ENCODE data around the gene FBXO36. TPM values are rescaled to one million over a fixed set of nuclear protein-coding genes. Genes with fewer than 3 reads are reported as not detected.

Gene FBXO36
- total and polyA plus RNA-seq, 2 experiments from 2014 or later = 5.3 to 6.3 TPM

- Histone ChIP-seq H3K9me3 (ENCODE audit: low read depth) (no peaks in the 10 kb centered on the region), H3K9ac (no peak overlapping the region), H3K9me2 (ENCODE audit: insufficient read depth) (no peaks in the 10 kb centered on the region), H3F3A (ENCODE audit: insufficient read depth) (0 out of 2 replicates have a peak, but pooled peaks cover 4% of the 10 kb centered on the region), H3K36me3 (ENCODE audit: low read depth) (peaks cover 26% of the 10 kb centered on the region), H3K4me2 (ENCODE audit: unreplicated experiment) (no peak overlapping the region), H4K20me1 (ENCODE audit: insufficient read depth) (peaks cover 17% of the 10 kb centered on the region; the same call in 1 of the 2 replicates), H3K27ac (no peak overlapping the region), H2AFZ (no peak overlapping the region), H3K27me3 (replicated peaks; ENCODE audit: insufficient read depth) (no peaks in the 10 kb centered on the region), H3K79me2 (ENCODE audit: insufficient read depth) (peaks cover 100% of the 10 kb centered on the region), H3K4me1 (ENCODE audit: insufficient read depth) (no peaks in the 10 kb centered on the region), H3K4me3 (no peak overlapping the region)
- 81 to 85% methylated on average over 6 of the region's 6 CpGs for WGBS, 2 experiments (ENCODE audit: low coverage in 1 of 2, low lambda C conversion rate in 2 of 2, missing lambda C conversion rate in 2 of 2)
- DNase-seq = no peak
- in situ Hi-C loops (cut with MboI) = no loop called here
- TF ChIP-seq EZH2phosphoT487 (IDR thresholded peaks at IDR 0.05; ENCODE audit: insufficient read depth, low read depth) (no peak), EZH2 (IDR thresholded peaks at IDR 0.05; ENCODE audit: insufficient read depth, poor library complexity, severe bottlenecking) (no peak)
Observed at GRCh38 chr2:229879191-229879950, 42.9 kb upstream of the FBXO36 start.

- H3K4me2 ChIP-seq (ENCODE audit: unreplicated experiment) = no peak overlapping the region
- in situ Hi-C loops (cut with MboI) = no loop called here
- H3K36me3 ChIP-seq (ENCODE audit: low read depth) = peaks cover 28% of the 10 kb centered on the region
- 79 to 80% methylated on average over 5 of the region's 5 CpGs for WGBS, 2 experiments (ENCODE audit: low coverage in 1 of 2, low lambda C conversion rate in 2 of 2, missing lambda C conversion rate in 2 of 2)
- DNase-seq = no peak
- H3K79me2 ChIP-seq (ENCODE audit: insufficient read depth) = peaks cover 100% of the 10 kb centered on the region
- H3K9ac ChIP-seq = no peak overlapping the region
- no peak overlapping the region for H2AFZ ChIP-seq
- H3K9me3 ChIP-seq (ENCODE audit: low read depth) = no peaks in the 10 kb centered on the region
- TF ChIP-seq EZH2phosphoT487 (IDR thresholded peaks at IDR 0.05; ENCODE audit: insufficient read depth, low read depth) (no peak), EZH2 (IDR thresholded peaks at IDR 0.05; ENCODE audit: insufficient read depth, poor library complexity, severe bottlenecking) (no peak)
- H3K27me3 ChIP-seq (replicated peaks; ENCODE audit: insufficient read depth) = no peaks in the 10 kb centered on the region
- no peak overlapping the region for H3K4me3 ChIP-seq
- H4K20me1 ChIP-seq (ENCODE audit: insufficient read depth) = peaks cover 17% of the 10 kb centered on the region; the same call in 1 of the 2 replicates
- no peaks in the 10 kb centered on the region for H3K4me1 ChIP-seq (ENCODE audit: insufficient read depth)
- H3K27ac ChIP-seq = no peak overlapping the region
- H3K9me2 ChIP-seq (ENCODE audit: insufficient read depth) = no peaks in the 10 kb centered on the region
- H3F3A ChIP-seq (ENCODE audit: insufficient read depth) = 0 out of 2 replicates have a peak, but pooled peaks cover 4% of the 10 kb centered on the region
Observed at GRCh38 chr2:229880892-229881586, 41.3 kb upstream of the FBXO36 start.

GRCh38 chr2:229882583-229882982 is 39.7 kb upstream of the FBXO36 start:
- H3K27me3 ChIP-seq (replicated peaks; ENCODE audit: insufficient read depth) = no peaks in the 10 kb centered on the region
- in situ Hi-C loops (cut with MboI) = no loop called here
- no peak overlapping the region for H3K9ac ChIP-seq
- H3K4me2 ChIP-seq (ENCODE audit: unreplicated experiment) = no peak overlapping the region
- H3K4me1 ChIP-seq (ENCODE audit: insufficient read depth) = no peaks in the 10 kb centered on the region
- WGBS, 2 experiments (ENCODE audit: low coverage in 1 of 2, low lambda C conversion rate in 2 of 2, missing lambda C conversion rate in 2 of 2) = 60 to 78% methylated on average over 2 of the region's 2 CpGs
- H4K20me1 ChIP-seq (ENCODE audit: insufficient read depth) = peaks cover 22% of the 10 kb centered on the region; the same call in 1 of the 2 replicates
- DNase-seq = no peak
- no peaks in the 10 kb centered on the region for H3K9me2 ChIP-seq (ENCODE audit: insufficient read depth)
- no peak for TF ChIP-seq EZH2phosphoT487 (IDR thresholded peaks at IDR 0.05; ENCODE audit: insufficient read depth, low read depth)
- TF ChIP-seq EZH2 (IDR thresholded peaks at IDR 0.05; ENCODE audit: insufficient read depth, poor library complexity, severe bottlenecking) = no peak
- no peak overlapping the region for H3K4me3 ChIP-seq
- no peak overlapping the region for H2AFZ ChIP-seq
- no peak overlapping the region for H3K27ac ChIP-seq
- no peaks in the 10 kb centered on the region for H3K9me3 ChIP-seq (ENCODE audit: low read depth)
- peaks cover 100% of the 10 kb centered on the region for H3K79me2 ChIP-seq (ENCODE audit: insufficient read depth)
- peaks cover 33% of the 10 kb centered on the region for H3K36me3 ChIP-seq (ENCODE audit: low read depth)
- H3F3A ChIP-seq (ENCODE audit: insufficient read depth) = 0 out of 2 replicates have a peak, but pooled peaks cover 4% of the 10 kb centered on the region

GRCh38 chr2:229884775-229885699 is 37.3 kb upstream of the FBXO36 start:
- no peaks in the 10 kb centered on the region for H3K27me3 ChIP-seq (replicated peaks; ENCODE audit: insufficient read depth)
- TF ChIP-seq EZH2phosphoT487 (IDR thresholded peaks at IDR 0.05; ENCODE audit: insufficient read depth, low read depth) = no peak
- TF ChIP-seq EZH2 (IDR thresholded peaks at IDR 0.05; ENCODE audit: insufficient read depth, poor library complexity, severe bottlenecking) = no peak
- in situ Hi-C loops (cut with MboI) = no loop called here
- H3K9me3 ChIP-seq (ENCODE audit: low read depth) = no peaks in the 10 kb centered on the region
- H3K4me3 ChIP-seq = no peak overlapping the region
- H4K20me1 ChIP-seq (ENCODE audit: insufficient read depth) = peaks cover 28% of the 10 kb centered on the region; the same call in 1 of the 2 replicates
- no peaks in the 10 kb centered on the region; the same call in 1 of the 2 replicates for H3F3A ChIP-seq (ENCODE audit: insufficient read depth)
- H3K27ac ChIP-seq = no peak overlapping the region
- H3K36me3 ChIP-seq (ENCODE audit: low read depth) = 0 out of 2 replicates have a peak, but pooled peaks cover 15% of the 10 kb centered on the region
- DNase-seq = no peak
- H3K4me2 ChIP-seq (ENCODE audit: unreplicated experiment) = no peak overlapping the region
- no peak overlapping the region for H3K9ac ChIP-seq
- H2AFZ ChIP-seq = no peak overlapping the region
- no peaks in the 10 kb centered on the region for H3K9me2 ChIP-seq (ENCODE audit: insufficient read depth)
- no peaks in the 10 kb centered on the region for H3K4me1 ChIP-seq (ENCODE audit: insufficient read depth)
- 40 to 53% methylated on average over 5 of the region's 5 CpGs for WGBS, 2 experiments (ENCODE audit: low coverage in 1 of 2, low lambda C conversion rate in 2 of 2, missing lambda C conversion rate in 2 of 2)
- H3K79me2 ChIP-seq (ENCODE audit: insufficient read depth) = peaks cover 100% of the 10 kb centered on the region

All from GM23248 (cell line).